ENCODE results near the gene RNF17.

Gene RNF17

GRCh38 chr13:24892829-24893228 is 128.9 kb downstream of the RNF17 start:
- in situ Hi-C loops (cut with HindIII; ENCODE audit: low sequenced_read_pairs): no loop called here

GRCh38 chr13:24893863-24894262 is 129.9 kb downstream of the RNF17 start:
- in situ Hi-C loops (cut with HindIII; ENCODE audit: low sequenced_read_pairs): no loop called here

GRCh38 chr13:24894277-24894971 is 130.5 kb downstream of the RNF17 start:
- in situ Hi-C loops (cut with HindIII; ENCODE audit: low sequenced_read_pairs): no loop called here

- in situ Hi-C loops (cut with HindIII; ENCODE audit: low sequenced_read_pairs): no loop called here
Measured at GRCh38 chr13:24894972-24895300, 131.0 kb downstream of the RNF17 start.

GRCh38 chr13:24896061-24896460 is 132.1 kb downstream of the RNF17 start:
- in situ Hi-C loops (cut with HindIII; ENCODE audit: low sequenced_read_pairs): no loop called here

GRCh38 chr13:24897293-24897692 is 133.3 kb downstream of the RNF17 start:
- in situ Hi-C loops (cut with HindIII; ENCODE audit: low sequenced_read_pairs): no loop called here

- in situ Hi-C loops (cut with HindIII; ENCODE audit: low sequenced_read_pairs): no loop called here
Measured at GRCh38 chr13:24899601-24900000, 135.6 kb downstream of the RNF17 start.

GRCh38 chr13:24900507-24900906 is 136.5 kb downstream of the RNF17 start:
- in situ Hi-C loops (cut with HindIII; ENCODE audit: low sequenced_read_pairs): no loop called here

GRCh38 chr13:24905242-24905641 is 141.3 kb downstream of the RNF17 start:
- in situ Hi-C loops (cut with HindIII; ENCODE audit: low sequenced_read_pairs): no loop called here

GRCh38 chr13:24906268-24906667 is 142.3 kb downstream of the RNF17 start:
- in situ Hi-C loops (cut with HindIII; ENCODE audit: low sequenced_read_pairs): no loop called here

- in situ Hi-C loops (cut with HindIII; ENCODE audit: low sequenced_read_pairs): no loop called here
Measured at GRCh38 chr13:24910502-24911132, 146.6 kb downstream of the RNF17 start.

GRCh38 chr13:24911133-24911908 is 147.4 kb downstream of the RNF17 start:
- in situ Hi-C loops (cut with HindIII; ENCODE audit: low sequenced_read_pairs): no loop called here

GRCh38 chr13:24916464-24916863 is 152.5 kb downstream of the RNF17 start:
- in situ Hi-C loops (cut with HindIII; ENCODE audit: low sequenced_read_pairs): no loop called here

GRCh38 chr13:24921003-24921402 is 157.0 kb downstream of the RNF17 start:
- in situ Hi-C loops (cut with HindIII; ENCODE audit: low sequenced_read_pairs): no loop called here

- in situ Hi-C loops (cut with HindIII; ENCODE audit: low sequenced_read_pairs): no loop called here
Measured at GRCh38 chr13:24921881-24922280, 157.9 kb downstream of the RNF17 start.

- in situ Hi-C loops (cut with HindIII; ENCODE audit: low sequenced_read_pairs): no loop called here
Measured at GRCh38 chr13:24922387-24922744, 158.4 kb downstream of the RNF17 start.

- in situ Hi-C loops (cut with HindIII; ENCODE audit: low sequenced_read_pairs): no loop called here
Measured at GRCh38 chr13:24922745-24923591, 159.0 kb downstream of the RNF17 start.

GRCh38 chr13:24925318-24926231 is 161.6 kb downstream of the RNF17 start:
- in situ Hi-C loops (cut with HindIII; ENCODE audit: low sequenced_read_pairs): no loop called here

GRCh38 chr13:24927810-24928404 is 163.9 kb downstream of the RNF17 start:
- in situ Hi-C loops (cut with HindIII; ENCODE audit: low sequenced_read_pairs): no loop called here

GRCh38 chr13:24929196-24929595 is 165.2 kb downstream of the RNF17 start:
- in situ Hi-C loops (cut with HindIII; ENCODE audit: low sequenced_read_pairs): no loop called here
